Thoracic aorta (tissue), 2 donors: ENCODE data around the gene PSD. TPM values are rescaled to one million over a fixed set of nuclear protein-coding genes. Genes with fewer than 3 reads are reported as not detected.

Source experiments
- ATAC-seq: fragments of 150-250 bp; one replicate; pipeline ENCODE4 v1.8.0; 2017; ENCODE audit warnings: low read depth; ENCODE audit not compliant: insufficient number of reproducible peaks, low FRiP score
- DNase-seq: peaks from one replicate; pipeline ENCODE4 v3.0.0-alpha.2; 2020; ENCODE audit warnings: low spot score
- H3K27ac ChIP-seq, 2 donors: fragments of 200-600 bp; sonication (generic); 1 replicate in 1 of 2; 2 replicates in 1 of 2; pipeline ENCODE4 v1.5.1; 2016; ENCODE audit warnings: mild to moderate bottlenecking in 2 of 2, moderate library complexity in 2 of 2
- H3K27me3 ChIP-seq: fragments of 200-600 bp; sonication (generic); replicated peaks from 2 replicates; pipeline ENCODE4 v1.6.0; 2016; ENCODE audit warnings: mild to moderate bottlenecking; ENCODE audit not compliant: insufficient read depth
- H3K36me3 ChIP-seq: fragments of 200-600 bp; sonication (generic); one replicate; pipeline ENCODE4 v1.5.1; 2016
- H3K4me1 ChIP-seq, 2 donors: fragments of 200-600 bp; sonication (generic); 1 replicate in 1 of 2; 2 replicates in 1 of 2; pipeline versions ENCODE4 v1.5.1 to v1.6.0; 2016; ENCODE audit warnings: low read depth in 2 of 2, mild to moderate bottlenecking in 1 of 2; ENCODE audit not compliant: control insufficient read depth in 1 of 2
- H3K4me3 ChIP-seq: fragments of 200-600 bp; sonication (generic); 2 replicates; pipeline ENCODE4 v1.5.1; 2016; ENCODE audit warnings: mild to moderate bottlenecking
- H3K9me3 ChIP-seq: fragments of 200-600 bp; sonication (generic); 2 replicates; pipeline ENCODE4 v1.5.1; 2016
- CTCF ChIP-seq: fragments of 200-600 bp; sonication (generic); IDR thresholded peaks from one replicate; pipeline ENCODE4 v1.5.1; 2019; ENCODE audit warnings: antibody characterized with exemption
- total RNA-seq, 2 donors: library from RNA; depleted of rRNA; stranded (reverse); fragments of >200 nt; gene quantifications; one replicate each; pipeline versions ENCODE4 v1.1.0 to v1.2.3, GENCODE V29; 2016

PSD gene
- total RNA-seq, 2 donors from 2014 or later: 0.21 TPM; not detected in 1

- DNase-seq (no peak), ATAC-seq (no peak)
- Histone ChIP-seq H3K4me3 (no peak overlapping the region), H3K36me3 (peaks cover 74% of the 10 kb centered on the region), H3K27me3 (no peaks in the 10 kb centered on the region), H3K27ac (no peak overlapping the region), H3K9me3 (no peaks in the 10 kb centered on the region), H3K4me1 (no peaks in the 10 kb centered on the region)
- TF ChIP-seq CTCF: no peak
Measured at GRCh38 chr10:102375250-102375649, 43.3 kb downstream of the PSD start.

GRCh38 chr10:102371295-102371694 lies 47.3 kb downstream of the PSD start:
- DNase-seq (no peak), ATAC-seq (no peak)
- no peaks in the 10 kb centered on the region for H3K4me1 ChIP-seq
- H3K9me3 ChIP-seq: no peaks in the 10 kb centered on the region
- no peak for TF ChIP-seq CTCF
- no peak overlapping the region for H3K27ac ChIP-seq
- H3K27me3 ChIP-seq: no peaks in the 10 kb centered on the region
- peaks cover 83% of the 10 kb centered on the region for H3K36me3 ChIP-seq
- no peak overlapping the region for H3K4me3 ChIP-seq

GRCh38 chr10:102368077-102368476 lies 50.5 kb downstream of the PSD start:
- Histone ChIP-seq H3K4me1 (no peaks in the 10 kb centered on the region), H3K4me3 (no peak overlapping the region), H3K27me3 (no peaks in the 10 kb centered on the region), H3K9me3 (no peaks in the 10 kb centered on the region), H3K36me3 (peaks cover 86% of the 10 kb centered on the region), H3K27ac (no peak overlapping the region)
- DNase-seq: no peak
- TF ChIP-seq CTCF: no peak
- no peak for ATAC-seq

GRCh38 chr10:102367441-102367840 lies 51.1 kb downstream of the PSD start:
- Histone ChIP-seq H3K4me1 (no peaks in the 10 kb centered on the region), H3K4me3 (no peak overlapping the region), H3K36me3 (peaks cover 84% of the 10 kb centered on the region), H3K9me3 (no peaks in the 10 kb centered on the region), H3K27me3 (no peaks in the 10 kb centered on the region), H3K27ac (no peak overlapping the region)
- no peak for DNase-seq
- no peak for TF ChIP-seq CTCF
- ATAC-seq: no peak

DNA sequence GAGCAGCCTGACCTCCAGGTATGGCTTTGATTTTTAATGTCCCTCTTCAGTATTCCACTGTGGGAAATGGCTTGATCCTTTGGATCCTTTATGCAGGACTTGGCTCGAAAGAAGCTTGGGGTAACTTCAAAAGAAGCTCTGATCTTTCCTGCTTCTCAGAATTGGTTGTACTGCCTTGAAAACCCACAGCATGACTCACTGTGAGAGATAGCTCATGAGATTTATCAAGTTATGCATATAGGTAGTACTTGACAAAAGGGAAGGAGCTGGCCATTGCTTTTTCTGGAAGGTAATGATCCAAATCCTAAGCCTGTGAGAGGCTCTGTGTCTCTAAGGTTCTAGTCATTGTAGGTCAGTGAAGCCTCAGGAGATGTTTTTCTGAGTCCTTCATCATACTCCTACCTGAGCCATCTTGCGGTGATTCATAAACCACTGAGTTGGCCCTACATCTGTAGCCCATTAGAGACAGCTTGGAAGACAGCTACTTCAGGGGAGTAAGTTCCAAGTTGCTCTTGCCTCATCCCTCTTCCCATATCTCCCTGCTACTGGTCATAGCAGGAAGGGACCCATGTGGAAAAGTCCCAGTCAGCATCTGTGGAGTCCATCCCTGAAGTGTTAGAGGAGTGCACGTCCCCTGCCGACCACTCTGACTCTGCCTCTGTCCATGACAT lies 59.7 kb downstream of the PSD start:
- H3K9me3 ChIP-seq: no peaks in the 10 kb centered on the region
- no peak for ATAC-seq
- H3K4me1 ChIP-seq: no peaks in the 10 kb centered on the region
- peaks cover 65% of the 10 kb centered on the region for H3K36me3 ChIP-seq
- H3K27me3 ChIP-seq: no peaks in the 10 kb centered on the region
- no peak overlapping the region for H3K27ac ChIP-seq
- TF ChIP-seq CTCF: no peak
- no peak overlapping the region for H3K4me3 ChIP-seq
- no peak for DNase-seq
